Measurements from ENCODE around the gene CHST5. TPM values are rescaled to one million over a fixed set of nuclear protein-coding genes. Genes with fewer than 3 reads are reported as not detected.

CHST5 gene
- total and polyA plus RNA-seq, 9 of the 15 experiments (the other 6 are each of a cell fraction or from before 2014, with no cell fraction given) = 0.06 to 0.21 (median 0.14) TPM; not detected in 5

GRCh38 chr16:75556431-75556950, 20.6 kb upstream of the CHST5 start (continued):
- 0 out of 2 replicates have a peak, but pooled peaks have one; percentile 26 for TF ChIP-seq KDM2B (CRISPR knock-in tag; IDR thresholded peaks at IDR 0.05)
- peak; percentile 47 for TF ChIP-seq HDAC3 (IDR thresholded peaks at IDR 0.05; ENCODE audit: borderline replicate concordance, partially characterized antibody)
- TF ChIP-seq CTBP1 (IDR thresholded peaks at IDR 0.05; ENCODE audit: borderline replicate concordance) = peak; percentile 0; the same call in 1 of the 2 replicates

DNA sequence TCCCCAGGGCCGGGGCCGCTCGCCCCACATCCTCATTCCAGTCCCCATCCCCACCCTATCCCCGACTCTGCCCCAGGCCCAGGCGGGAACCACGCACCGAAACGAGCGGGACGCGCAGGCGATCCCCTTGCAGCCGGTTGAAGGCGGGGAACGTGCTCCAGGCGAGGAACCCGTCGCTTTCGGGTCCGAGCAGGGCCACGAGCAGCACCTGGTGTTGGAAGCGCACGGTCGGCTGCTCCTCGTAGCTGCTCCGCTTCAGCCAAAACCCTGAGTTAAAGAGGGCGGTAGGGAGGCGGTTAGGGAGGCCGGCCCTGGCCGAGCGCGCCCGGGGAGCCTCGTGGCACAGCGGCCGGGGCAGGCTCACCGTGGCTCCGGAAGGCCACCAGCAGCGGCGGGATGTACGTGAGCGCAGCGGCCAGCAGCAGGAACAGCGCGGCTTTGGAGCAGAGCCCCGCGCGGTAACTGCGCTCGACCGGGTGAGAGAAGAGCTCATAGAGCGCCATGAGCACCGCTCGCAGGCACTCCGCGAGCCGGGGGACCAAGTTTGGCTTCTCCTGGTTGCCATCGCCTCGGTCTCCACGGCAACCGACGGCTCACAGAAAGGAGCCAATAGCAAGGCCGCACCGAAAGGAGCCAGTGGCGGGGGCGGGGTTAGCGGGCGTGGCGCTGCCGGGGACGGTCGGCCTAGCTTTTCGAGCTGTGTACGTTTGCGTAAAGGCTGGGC, 20.0 kb upstream of the CHST5 start, which contains the start of gene TMEM231:
Gene TMEM231, minus strand, starts transcription at position 546 of the 724 bp plus-strand sequence. Its CDS starts 43 bp downstream, at position 503.
- Histone ChIP-seq H3K79me2 (ENCODE audit: control insufficient read depth, insufficient read depth, low read length) (peaks cover 11% of the 10 kb centered on the region; the same call in 1 of the 3 replicates), H2AFZ (ENCODE audit: low read depth, low read length) (peak within 1 kb of the TSS; percentile 97), H4K20me1 (replicated peaks; ENCODE audit: control insufficient read depth, insufficient read depth, low read length) (no peaks in the 10 kb centered on the region), H3K9me1 (ENCODE audit: control insufficient read depth, insufficient read depth, low read length) (no peaks in the 10 kb centered on the region), H3K9ac (ENCODE audit: insufficient read depth in 1 of 2, low read depth in 2 of 2, low read length in 2 of 2) (peak within 1 kb of the TSS; percentile 63 to 93), H3K27ac (ENCODE audit: extremely low read depth, low read depth, low read length) (peak within 1 kb of the TSS; percentile 66), H3K4me2 (ENCODE audit: insufficient read depth, low read length) (peak within 1 kb of the TSS; percentile 88), H3K9me3 (replicated peaks; ENCODE audit: control insufficient read depth, insufficient read depth, low read depth, low read length) (no peaks in the 10 kb centered on the region), H3K27me3 (ENCODE audit: control insufficient read depth in 2 of 2, insufficient read depth in 2 of 2, low read length in 2 of 2) (no peaks in the 10 kb centered on the region), H3K36me3 (ENCODE audit: control insufficient read depth, insufficient read depth, low read length) (no peaks in the 10 kb centered on the region; the same call in 2 of the 3 replicates), H3K4me3 (peak within 1 kb of the TSS; percentile 64), H3K4me1 (replicated peaks in 1 of 2; ENCODE audit: control insufficient read depth in 2 of 2, insufficient read depth in 2 of 2, low read length in 2 of 2) (peaks cover 17 to 26% of the 10 kb centered on the region in 2 experiments)
- ATAC-seq = peak; percentile 92
- TSS peak; percentile 92 for BruUV-seq (replicated peaks)
- in situ Hi-C loops (cut with MboI) = no loop called here
- POLR2A ChIA-PET = interaction anchor here (0.7 to 1.6 kb wide), 4 partner anchors 12 to 123 kb away, joined by 3 to 7 read pairs (median 3); partner anchors contain the start of gene CFDP1
- WGBS (ENCODE audit: insufficient coverage, low coverage, missing lambda C conversion rate) = under 1% methylated on average over 74 of the region's 75 CpGs
- peak; percentile 84 for FAIRE-seq
- peak; percentile 95 to 97 (median 97) for DNase-seq (ENCODE audit: extremely low read depth in 1 of 4, low spot score in 3 of 4)
- CTCF ChIA-PET (ENCODE audit: low intra/inter-chr PET ratio) = no interaction called here
- intact Hi-C loops (cut with micrococcal nuclease) = loop anchor here (1.0 kb wide), 1 partner anchor 65 kb away; no protein-coding TSS in a partner anchor
- peak; percentile 12; the same call in 1 of the 2 replicates for TF ChIP-seq CREB1 (IDR thresholded peaks at IDR 0.05)
- TF ChIP-seq CREB1 (CRISPR knock-in tag; IDR thresholded peaks at IDR 0.05) = no peak
- TF ChIP-seq YY1 (IDR thresholded peaks at IDR 0.05; ENCODE audit: borderline replicate concordance in 1 of 3, control insufficient read depth in 1 of 3, extremely low read depth in 1 of 3, insufficient read depth in 3 of 3, insufficient read length in 1 of 3, insufficient replicate concordance in 2 of 3, low read depth in 1 of 3, low read length in 2 of 3) = peak in 2 of 3 experiments; percentile 70 to 76
- TF ChIP-seq, protein P1, sequence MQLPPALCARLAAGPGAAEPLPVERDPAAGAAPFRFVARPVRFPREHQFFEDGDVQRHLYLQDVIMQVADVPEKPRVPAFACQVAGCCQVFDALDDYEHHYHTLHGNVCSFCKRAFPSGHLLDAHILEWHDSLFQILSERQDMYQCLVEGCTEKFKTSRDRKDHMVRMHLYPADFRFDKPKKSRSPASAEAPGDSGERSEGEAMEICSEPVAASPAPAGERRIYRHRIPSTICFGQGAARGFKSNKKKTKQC (CRISPR knock-in tag; IDR thresholded peaks at IDR 0.05) = 0 out of 2 replicates have a peak, but pooled peaks have one; percentile 68
- TF ChIP-seq PHF21A (IDR thresholded peaks at IDR 0.05; ENCODE audit: borderline replicate concordance, low read depth) = no peak
- TF ChIP-seq C11orf30 (IDR thresholded peaks at IDR 0.05; ENCODE audit: low read depth) = no peak
- peak; percentile 57 to 86; a peak in 2 of 4 replicates for TF ChIP-seq SIN3A (IDR thresholded peaks at IDR 0.05; ENCODE audit: borderline replicate concordance in 2 of 2, control insufficient read depth in 1 of 2, low read depth in 2 of 2, low read length in 2 of 2)
- no peak for TF ChIP-seq IFI16 (CRISPR knock-in tag; IDR thresholded peaks at IDR 0.05)
- no peak for TF ChIP-seq HDGF (IDR thresholded peaks at IDR 0.05)
- peak in 1 of 2 experiments; percentile 44; a peak in 1 of 3 replicates for TF ChIP-seq CBX3 (IDR thresholded peaks at IDR 0.05; ENCODE audit: borderline replicate concordance in 1 of 2, low read length in 2 of 2)
- no peak for TF ChIP-seq PML (IDR thresholded peaks at IDR 0.05; ENCODE audit: low read length)
- TF ChIP-seq ATF7 (IDR thresholded peaks at IDR 0.05) = peak; percentile 47; the same call in 1 of the 2 replicates
- TF ChIP-seq PHF8 (IDR thresholded peaks at IDR 0.05; ENCODE audit: borderline replicate concordance, low read length) = peak; percentile 62; the same call in 1 of the 2 replicates
- peak; percentile 82 for TF ChIP-seq ZFX (CRISPR knock-in tag; IDR thresholded peaks at IDR 0.05)
- peak in 1 of 2 experiments; percentile 45; a peak in 1 of 4 replicates for TF ChIP-seq RCOR1 (IDR thresholded peaks at IDR 0.05; ENCODE audit: borderline replicate concordance in 1 of 2, low read depth in 2 of 2, low read length in 2 of 2)
- peak; percentile 33 for TF ChIP-seq CHD1 (IDR thresholded peaks at IDR 0.05; ENCODE audit: low read length)
- TF ChIP-seq ZNF146 (CRISPR knock-in tag; IDR thresholded peaks at IDR 0.05; ENCODE audit: unreplicated experiment) = no peak

Measured in K562 (cell line).